Kidney capillary endothelial cell (primary cell): ENCODE data around the gene GINS2.

Experiments used
- DNase-seq: peaks from one replicate; pipeline ENCODE4 v3.0.0-alpha.2; 2018; ENCODE audit warnings: low spot score

GINS2 gene

GRCh38 chr16:85667841-85668413, 20.8 kb downstream of the GINS2 start:
- DNase-seq, result no peak

- DNase-seq, result no peak
Measured at GRCh38 chr16:85667261-85667660, 21.5 kb downstream of the GINS2 start.

GRCh38 chr16:85665929-85666328, 22.8 kb downstream of the GINS2 start:
- DNase-seq, result no peak

GRCh38 chr16:85665373-85665740, 23.4 kb downstream of the GINS2 start:
- no peak for DNase-seq

GRCh38 chr16:85664580-85665372, 24.0 kb downstream of the GINS2 start:
- DNase-seq, result no peak

GRCh38 chr16:85663891-85664321, 24.8 kb downstream of the GINS2 start:
- no peak for DNase-seq

- no peak for DNase-seq
Measured at GRCh38 chr16:85662976-85663830, 25.6 kb downstream of the GINS2 start.

GRCh38 chr16:85662482-85662812, 26.3 kb downstream of the GINS2 start:
- DNase-seq, result no peak

- DNase-seq, result no peak
Measured at GRCh38 chr16:85661740-85662481, 26.8 kb downstream of the GINS2 start.

- DNase-seq, result no peak
Measured at GRCh38 chr16:85660843-85661739, 27.7 kb downstream of the GINS2 start.

GRCh38 chr16:85659805-85660511, 28.8 kb downstream of the GINS2 start:
- peak; percentile 58 for DNase-seq

GRCh38 chr16:85659336-85659735, 29.4 kb downstream of the GINS2 start:
- DNase-seq, result no peak

- DNase-seq, result no peak
Measured at GRCh38 chr16:85658504-85659326, 30.0 kb downstream of the GINS2 start.

- no peak for DNase-seq
Measured at GRCh38 chr16:85657996-85658395, 30.8 kb downstream of the GINS2 start.

- DNase-seq, result no peak
Measured at GRCh38 chr16:85657267-85657650, 31.5 kb downstream of the GINS2 start.

GRCh38 chr16:85656351-85657266, 32.1 kb downstream of the GINS2 start:
- DNase-seq, result no peak

GRCh38 chr16:85655216-85656129, 33.3 kb downstream of the GINS2 start:
- no peak for DNase-seq
